ENCODE data around the gene RPS26.
"Not testable (repeated sequence)": the region's sequence is repeated elsewhere in the genome, so short reads cannot be mapped to it uniquely, and the experiment has no call there.

The RPS26 gene
- total RNA-seq, result 88.1 to 318 (median 241) reads per million in 9 experiments

DNA sequence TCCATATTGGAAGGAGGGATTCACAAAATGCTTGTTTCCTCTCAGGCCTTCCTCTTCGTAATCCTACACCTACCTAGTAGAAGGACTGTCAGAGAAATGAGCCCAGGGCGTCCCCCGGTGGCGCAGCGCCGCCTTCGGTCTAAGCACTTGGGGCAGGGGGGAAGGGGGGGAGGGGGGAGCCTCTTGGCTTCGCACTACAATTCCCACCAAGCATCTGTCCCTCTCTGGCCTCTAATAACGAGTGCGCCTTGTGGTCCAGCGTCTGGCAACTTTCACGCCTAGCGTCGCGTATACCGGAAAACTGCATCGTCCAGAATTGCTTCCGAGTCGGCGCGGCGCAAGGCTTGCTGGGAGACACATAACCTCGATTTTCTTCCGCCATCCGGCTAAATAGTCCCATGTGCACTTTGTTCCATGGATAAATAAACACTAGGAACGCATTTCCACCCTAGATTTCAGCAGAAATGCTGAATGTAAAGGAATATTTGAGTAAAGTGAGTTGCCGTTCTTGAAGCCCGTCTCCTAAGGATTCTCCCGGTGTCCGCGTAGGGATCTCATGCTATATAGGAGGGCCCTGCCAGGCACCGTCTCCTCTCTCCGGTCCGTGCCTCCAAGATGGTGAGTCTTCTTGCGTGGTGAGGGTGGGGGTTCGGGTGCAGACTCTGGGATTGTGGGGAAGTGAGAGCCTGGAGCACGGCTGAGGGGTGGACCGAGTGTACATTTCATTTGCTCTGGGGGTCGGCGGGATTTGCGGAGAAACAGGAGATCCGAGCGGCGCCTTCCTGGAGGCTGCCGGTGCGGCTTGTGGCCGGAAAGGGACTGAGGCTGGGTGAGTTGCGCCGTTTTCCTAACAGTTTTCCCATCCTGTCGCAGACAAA lies at the start of gene RPS26:
Gene RPS26, plus strand, starts transcription at position 367 of the 878 bp plus-strand sequence. Its CDS starts 249 bp downstream, at position 616.
- H3K4me3 Mint-ChIP-seq, result peak within 1 kb of the TSS; percentile 89 to 90
- ATAC-seq (replicated peaks) (peak; percentile 92), DNase-seq (peak; percentile 87 to 90 (median 88))
- peak within 1 kb of the TSS; percentile 95 to 96 for H3K27ac Mint-ChIP-seq
- peaks cover 43% of the 10 kb centered on the region for H3K36me3 Mint-ChIP-seq (ENCODE audit: insufficient read depth)
- peaks cover 18 to 34% of the 10 kb centered on the region in 2 donors for H3K4me1 Mint-ChIP-seq (ENCODE audit: low read depth in 2 of 2)
- no peaks in the 10 kb centered on the region for H3K9me3 Mint-ChIP-seq
- H3K27me3 Mint-ChIP-seq, result no peaks in the 10 kb centered on the region

DNA sequence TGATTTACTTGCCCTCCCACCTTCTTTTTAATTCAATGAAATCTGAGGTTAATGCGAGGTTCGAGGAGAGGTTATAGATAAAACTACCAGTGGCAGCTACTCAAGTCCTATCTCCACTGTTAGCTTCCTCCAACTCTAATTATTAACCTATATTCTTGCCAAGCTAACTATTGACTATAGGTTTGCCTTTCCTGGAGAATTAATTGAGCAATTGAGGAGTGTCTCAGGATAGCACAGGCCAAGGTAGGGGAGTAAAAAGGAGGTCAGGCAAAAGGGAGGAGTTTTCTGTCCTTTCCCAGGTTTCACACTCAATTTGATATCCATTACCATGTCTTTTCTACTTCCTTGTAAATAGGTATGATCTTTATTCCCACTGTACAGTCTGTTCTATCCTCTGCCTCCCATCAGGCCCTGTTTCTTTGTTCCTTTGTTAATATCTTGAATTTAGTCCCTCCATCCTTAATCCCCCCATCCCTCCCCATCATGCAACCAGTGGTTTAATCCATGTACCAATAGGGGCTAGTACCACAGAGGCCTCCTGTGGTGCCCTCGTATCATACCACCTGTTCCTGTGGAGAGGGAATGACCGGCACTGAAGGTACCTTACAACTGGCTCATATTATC lies 48.4 kb upstream of the RPS26 start:
- H3K4me3 Mint-ChIP-seq, result no peak overlapping the region
- peaks cover 0 to 8% of the 10 kb centered on the region in 2 donors for H3K4me1 Mint-ChIP-seq (ENCODE audit: low read depth in 2 of 2)
- no peaks in the 10 kb centered on the region for H3K9me3 Mint-ChIP-seq
- ATAC-seq (replicated peaks) (no peak), DNase-seq (no peak)
- H3K27me3 Mint-ChIP-seq, result peaks cover 0 to 12% of the 10 kb centered on the region in 2 donors
- H3K36me3 Mint-ChIP-seq (ENCODE audit: insufficient read depth), result peaks cover 63% of the 10 kb centered on the region
- H3K27ac Mint-ChIP-seq, result peak overlapping the region; percentile 16 to 82

DNA sequence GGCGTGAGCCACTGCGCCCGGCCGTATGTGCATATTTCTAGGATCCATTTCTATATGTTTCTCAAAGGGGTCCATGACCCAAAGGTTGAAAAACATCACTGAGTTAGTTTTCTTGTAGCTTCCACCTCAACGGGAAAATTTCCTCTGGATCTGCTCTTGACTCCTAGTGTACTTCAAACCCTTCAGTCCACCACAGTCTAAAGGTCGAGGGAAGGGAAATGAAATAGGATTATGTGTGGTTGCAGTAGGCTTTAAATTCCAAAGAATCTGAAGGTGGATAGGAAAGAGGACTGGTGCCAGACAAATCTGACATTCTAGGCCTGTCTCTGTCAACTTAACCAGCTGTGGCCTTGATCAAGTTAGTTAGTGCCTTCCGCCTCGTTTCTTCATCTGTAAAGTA lies 46.4 kb upstream of the RPS26 start:
- ATAC-seq (replicated peaks) (no peak), DNase-seq (no peak)
- no peaks in the 10 kb centered on the region for H3K9me3 Mint-ChIP-seq
- H3K27ac Mint-ChIP-seq, result no peak overlapping the region
- H3K4me3 Mint-ChIP-seq, result no peak overlapping the region
- peaks cover 0 to 12% of the 10 kb centered on the region in 2 donors for H3K27me3 Mint-ChIP-seq
- H3K36me3 Mint-ChIP-seq (ENCODE audit: insufficient read depth), result peaks cover 47% of the 10 kb centered on the region
- H3K4me1 Mint-ChIP-seq (ENCODE audit: low read depth in 2 of 2), result peaks cover 0 to 8% of the 10 kb centered on the region in 2 donors

DNA sequence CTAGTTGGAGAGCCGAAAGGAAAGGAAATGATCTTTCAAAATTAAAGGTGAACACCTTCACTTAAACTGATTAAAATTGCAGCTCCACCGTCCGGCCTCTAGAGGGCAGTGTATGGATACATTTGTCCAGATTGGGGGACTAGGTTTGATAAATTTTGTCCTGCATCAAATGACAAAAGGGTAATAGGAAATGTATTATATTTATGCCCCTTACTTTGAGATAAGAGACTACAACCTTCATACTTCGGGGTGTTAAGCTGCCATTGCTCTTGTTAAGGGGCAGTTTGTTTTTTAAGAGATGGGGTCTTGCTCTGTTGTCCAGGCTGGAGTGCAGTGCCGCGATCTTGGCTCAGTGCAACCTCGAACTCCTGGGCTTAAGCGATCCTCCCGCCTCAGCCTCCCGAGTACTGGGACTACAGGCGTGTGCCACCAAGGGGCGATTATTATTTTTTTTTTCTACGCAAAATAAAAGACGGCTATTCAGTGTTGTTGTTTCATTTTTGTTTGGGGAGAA lies 45.5 kb upstream of the RPS26 start:
- H3K4me3 Mint-ChIP-seq, result peak overlapping the region; percentile 5 to 21
- ATAC-seq (replicated peaks), result peak; percentile 83
- no peak overlapping the region for H3K27ac Mint-ChIP-seq
- H3K36me3 Mint-ChIP-seq (ENCODE audit: insufficient read depth), result peaks cover 39% of the 10 kb centered on the region
- H3K9me3 Mint-ChIP-seq, result no peaks in the 10 kb centered on the region
- H3K4me1 Mint-ChIP-seq (ENCODE audit: low read depth in 2 of 2), result peaks cover 0 to 8% of the 10 kb centered on the region in 2 donors
- H3K27me3 Mint-ChIP-seq, result peaks cover 0 to 12% of the 10 kb centered on the region in 2 donors
- DNase-seq, result peak; percentile 61 to 66 (median 63)

DNA sequence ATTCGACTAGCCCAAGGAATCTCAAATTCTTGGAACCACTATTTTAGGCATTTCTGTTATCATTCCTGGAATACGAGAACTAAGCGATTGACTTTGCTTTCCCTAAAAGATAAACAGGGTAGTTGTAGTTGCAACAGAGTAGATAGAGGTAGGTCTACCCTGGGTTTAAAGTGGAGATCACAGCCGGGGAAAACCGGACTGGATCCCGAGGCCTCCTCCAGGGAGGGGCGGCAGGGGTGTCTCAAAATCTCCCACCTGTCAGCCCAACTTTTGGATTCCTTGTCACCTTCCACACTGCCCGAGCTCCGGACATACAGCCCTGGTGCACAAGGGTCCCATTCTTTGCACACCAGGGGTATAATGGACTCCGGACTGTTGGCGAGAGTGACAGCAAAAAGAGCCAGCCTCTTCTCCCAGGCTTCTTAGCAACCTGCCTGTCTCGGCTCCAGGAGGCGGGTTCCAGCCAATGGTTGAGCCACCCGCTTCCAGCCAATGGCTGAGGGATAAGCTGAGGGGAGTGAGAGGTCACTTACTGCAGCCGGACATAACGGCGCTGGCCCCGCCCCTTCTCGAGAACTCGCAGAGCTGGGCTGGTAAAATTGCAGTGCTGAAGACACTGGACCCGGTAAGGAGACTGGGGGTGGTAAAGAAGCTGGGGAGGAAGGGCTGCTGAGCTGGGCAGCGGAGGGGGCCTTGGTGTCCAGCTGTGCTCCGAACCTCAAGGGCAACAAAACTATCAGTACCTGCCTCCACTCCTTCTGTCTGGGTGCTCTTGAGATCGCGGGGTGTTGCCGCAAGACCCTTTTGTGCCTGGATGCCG lies 44.8 kb upstream of the RPS26 start, which contains the start of gene SUOX:
Gene SUOX, plus strand, starts transcription at position 562 of the 820 bp plus-strand sequence. CDS start 4,946 bp downstream, outside the sequence.
- peaks cover 0 to 12% of the 10 kb centered on the region in 2 donors for H3K27me3 Mint-ChIP-seq
- peaks cover 32% of the 10 kb centered on the region for H3K36me3 Mint-ChIP-seq (ENCODE audit: insufficient read depth)
- no peak within 1 kb of the TSS for H3K27ac Mint-ChIP-seq
- peaks cover 0 to 8% of the 10 kb centered on the region in 2 donors for H3K4me1 Mint-ChIP-seq (ENCODE audit: low read depth in 2 of 2)
- peak; percentile 58 for ATAC-seq (replicated peaks)
- no peaks in the 10 kb centered on the region for H3K9me3 Mint-ChIP-seq
- peak in 1 of 3 experiments; percentile 12 for DNase-seq
- H3K4me3 Mint-ChIP-seq, result peak within 1 kb of the TSS; percentile 5 to 21

DNA sequence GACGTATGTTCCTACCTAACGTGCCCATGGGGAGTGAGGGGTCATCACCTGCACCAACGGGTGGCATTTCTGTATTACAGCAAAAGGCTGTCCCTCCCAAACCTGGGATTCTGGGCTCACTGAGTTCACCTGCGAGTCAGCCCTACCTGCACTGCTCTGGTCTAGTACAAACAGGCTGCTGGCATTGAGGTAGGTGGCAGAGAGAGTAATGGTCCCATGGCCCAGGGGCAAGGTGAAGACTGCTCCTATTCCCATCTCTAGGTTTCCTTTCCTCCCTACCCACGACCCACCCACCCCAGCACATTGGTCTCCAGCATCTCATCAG lies 44.2 kb upstream of the RPS26 start:
- ATAC-seq (replicated peaks) (no peak), DNase-seq (no peak)
- Mint-ChIP-seq H3K27me3 (peaks cover 0 to 12% of the 10 kb centered on the region in 2 donors), H3K9me3 (no peaks in the 10 kb centered on the region), H3K4me3 (no peak overlapping the region), H3K27ac (no peak overlapping the region), H3K36me3 (ENCODE audit: insufficient read depth) (peaks cover 26% of the 10 kb centered on the region), H3K4me1 (ENCODE audit: low read depth in 2 of 2) (peaks cover 0 to 8% of the 10 kb centered on the region in 2 donors)

DNA sequence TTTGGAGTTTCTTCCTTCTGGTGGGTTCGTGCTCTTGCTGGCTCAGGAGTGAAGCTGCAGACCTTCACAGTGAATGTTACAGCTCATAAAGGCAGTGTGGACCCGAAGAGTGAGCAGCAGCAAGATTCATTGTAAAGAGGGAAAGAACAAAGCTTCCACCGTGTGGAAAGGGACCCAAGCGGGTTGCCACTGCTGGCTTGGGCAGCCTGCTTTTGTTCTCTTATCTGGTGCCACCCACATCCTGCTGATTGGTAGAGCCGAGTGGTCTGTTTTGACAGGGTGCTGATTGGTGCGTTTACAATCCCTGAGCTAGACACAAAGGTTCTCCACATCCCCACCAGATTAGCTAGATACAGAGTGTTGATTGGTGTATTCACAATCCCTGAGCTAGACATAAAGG lies 42.2 kb upstream of the RPS26 start:
- H3K9me3 Mint-ChIP-seq; H3K4me3 Mint-ChIP-seq; H3K4me1 Mint-ChIP-seq (ENCODE audit: low read depth in 2 of 2); H3K36me3 Mint-ChIP-seq (ENCODE audit: insufficient read depth); ATAC-seq (replicated peaks); DNase-seq; H3K27ac Mint-ChIP-seq: not testable (repeated sequence)
- H3K27me3 Mint-ChIP-seq, result peaks cover 0 to 12% of the 10 kb centered on the region in 2 donors

DNA sequence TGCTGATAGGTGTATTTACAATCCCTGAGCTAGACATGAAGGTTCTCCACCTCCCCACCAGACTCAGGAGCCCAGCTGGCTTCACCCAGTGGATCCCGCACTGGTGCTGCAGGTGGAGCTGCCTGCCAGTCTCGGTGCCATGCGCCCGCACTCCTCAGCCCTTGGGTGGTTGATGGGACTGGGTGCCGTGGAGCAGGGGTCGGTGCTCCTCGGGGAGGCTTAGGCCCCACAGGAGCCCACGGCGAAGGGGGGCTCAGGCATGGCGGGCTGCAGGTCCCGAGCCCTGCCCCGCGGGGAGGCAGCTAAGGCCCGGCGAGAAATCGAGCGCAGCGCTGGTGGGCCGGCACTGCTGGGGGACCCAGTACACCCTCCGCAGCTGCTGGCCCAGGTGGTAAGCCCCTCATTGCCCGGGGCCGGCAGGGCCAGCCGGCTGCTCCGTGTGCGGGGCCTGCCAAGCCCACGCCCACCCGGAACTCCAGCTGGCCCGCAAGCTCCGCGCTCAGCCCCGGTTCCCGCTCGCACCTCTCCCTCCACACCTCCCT lies 41.6 kb upstream of the RPS26 start:
- not testable (repeated sequence) for H3K4me1 Mint-ChIP-seq (ENCODE audit: low read depth in 2 of 2); DNase-seq
- peaks cover 0 to 12% of the 10 kb centered on the region in 2 donors for H3K27me3 Mint-ChIP-seq

DNA sequence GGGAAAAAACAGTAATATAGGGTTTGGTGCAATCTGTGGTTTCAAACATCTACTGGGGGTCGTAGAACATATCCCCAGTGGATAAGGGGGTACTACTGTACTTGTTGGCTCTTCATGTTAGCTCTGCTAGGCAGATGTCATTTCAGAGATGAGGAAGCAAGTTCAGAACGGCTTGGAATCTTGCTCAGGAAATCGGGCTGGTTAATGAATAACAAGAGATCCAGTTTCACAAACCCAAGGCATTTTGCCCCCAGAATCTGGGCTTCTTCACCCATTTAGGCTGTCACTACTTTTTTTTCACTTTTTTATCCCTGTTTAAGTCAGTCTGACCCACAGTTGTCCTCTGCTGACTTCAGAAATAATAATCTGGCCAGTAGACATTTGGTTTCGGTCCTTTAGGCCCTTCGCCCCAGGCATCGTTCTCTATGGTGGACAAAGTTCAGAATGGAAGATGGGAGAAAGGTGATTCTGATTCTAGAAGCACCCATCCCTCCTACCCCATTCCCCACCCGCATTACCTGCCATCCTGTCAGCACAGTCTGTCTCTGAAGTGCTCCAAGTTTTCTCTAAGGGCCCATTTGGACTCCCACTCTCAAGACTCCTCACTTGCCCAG lies 40.1 kb upstream of the RPS26 start:
- no peaks in the 10 kb centered on the region for H3K36me3 Mint-ChIP-seq (ENCODE audit: insufficient read depth)
- ATAC-seq (replicated peaks) (no peak), DNase-seq (no peak)
- no peak overlapping the region for H3K4me3 Mint-ChIP-seq
- H3K27me3 Mint-ChIP-seq, result peaks cover 0 to 12% of the 10 kb centered on the region in 2 donors
- H3K9me3 Mint-ChIP-seq, result no peaks in the 10 kb centered on the region
- H3K4me1 Mint-ChIP-seq (ENCODE audit: low read depth in 2 of 2), result peaks cover under 1 to 5% of the 10 kb centered on the region in 2 donors
- H3K27ac Mint-ChIP-seq, result no peak overlapping the region

More for the DNA sequence above, 41.6 kb upstream of the RPS26 start:
- H3K9me3 Mint-ChIP-seq; ATAC-seq (replicated peaks); H3K27ac Mint-ChIP-seq; H3K4me3 Mint-ChIP-seq; H3K36me3 Mint-ChIP-seq (ENCODE audit: insufficient read depth): not testable (repeated sequence)

DNA sequence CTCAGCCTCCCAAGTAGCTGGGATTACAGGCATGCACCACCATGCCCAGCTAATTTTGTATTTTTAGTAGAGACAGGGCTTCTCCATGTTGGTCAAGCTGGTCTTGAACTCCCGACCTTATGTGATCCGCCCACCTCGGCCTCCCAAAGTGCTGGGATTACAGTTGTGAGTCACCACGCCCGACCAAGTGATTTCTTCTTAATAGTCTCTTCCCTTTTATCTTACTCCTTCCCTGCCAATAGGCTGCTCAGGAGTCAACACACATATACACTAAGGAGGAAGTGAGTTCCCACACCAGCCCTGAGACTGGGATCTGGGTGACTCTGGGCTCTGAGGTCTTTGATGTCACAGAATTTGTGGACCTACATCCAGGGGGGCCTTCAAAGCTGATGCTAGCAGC lies 38.3 kb upstream of the RPS26 start:
- not testable (repeated sequence) for DNase-seq; H3K27ac Mint-ChIP-seq; H3K9me3 Mint-ChIP-seq; ATAC-seq (replicated peaks); H3K36me3 Mint-ChIP-seq (ENCODE audit: insufficient read depth); H3K4me3 Mint-ChIP-seq; H3K27me3 Mint-ChIP-seq
- H3K4me1 Mint-ChIP-seq (ENCODE audit: low read depth in 2 of 2), result peaks cover 6 to 11% of the 10 kb centered on the region in 2 donors

DNA sequence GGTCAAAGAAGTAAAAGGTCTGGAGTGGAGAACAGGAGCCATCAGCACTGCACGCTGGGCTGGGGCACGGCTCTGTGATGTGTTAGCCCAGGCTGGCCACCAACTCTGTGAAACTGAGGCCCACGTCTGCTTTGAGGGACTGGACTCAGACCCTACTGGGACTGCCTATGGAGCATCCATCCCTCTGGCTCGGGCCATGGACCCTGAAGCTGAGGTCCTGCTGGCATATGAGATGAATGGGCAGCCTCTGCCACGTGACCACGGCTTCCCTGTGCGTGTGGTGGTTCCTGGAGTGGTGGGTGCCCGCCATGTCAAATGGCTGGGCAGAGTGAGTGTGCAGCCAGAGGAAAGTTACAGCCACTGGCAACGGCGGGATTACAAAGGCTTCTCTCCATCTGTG lies 37.5 kb upstream of the RPS26 start:
- Mint-ChIP-seq H3K27ac (no peak overlapping the region), H3K36me3 (ENCODE audit: insufficient read depth) (no peaks in the 10 kb centered on the region)

More for the DNA sequence above, 37.5 kb upstream of the RPS26 start:
- Mint-ChIP-seq H3K4me3 (no peak overlapping the region), H3K9me3 (no peaks in the 10 kb centered on the region), H3K4me1 (ENCODE audit: low read depth in 2 of 2) (peaks cover 11 to 14% of the 10 kb centered on the region in 2 donors), H3K27me3 (no peaks in the 10 kb centered on the region)
- DNase-seq, result no peak
- ATAC-seq (replicated peaks), result no peak
